ENCODE measurements around the gene GRIK1.

GRIK1 gene

GRCh38 chr21:29529139-29529538 is 410.7 kb downstream of the GRIK1 start:
- DNase-seq (ENCODE audit: low read depth), result no peak

GRCh38 chr21:29526545-29526944 is 413.3 kb downstream of the GRIK1 start:
- DNase-seq (ENCODE audit: low read depth), result no peak

- DNase-seq (ENCODE audit: low read depth), result no peak
Observed at GRCh38 chr21:29524055-29524454, 415.7 kb downstream of the GRIK1 start.

DNA sequence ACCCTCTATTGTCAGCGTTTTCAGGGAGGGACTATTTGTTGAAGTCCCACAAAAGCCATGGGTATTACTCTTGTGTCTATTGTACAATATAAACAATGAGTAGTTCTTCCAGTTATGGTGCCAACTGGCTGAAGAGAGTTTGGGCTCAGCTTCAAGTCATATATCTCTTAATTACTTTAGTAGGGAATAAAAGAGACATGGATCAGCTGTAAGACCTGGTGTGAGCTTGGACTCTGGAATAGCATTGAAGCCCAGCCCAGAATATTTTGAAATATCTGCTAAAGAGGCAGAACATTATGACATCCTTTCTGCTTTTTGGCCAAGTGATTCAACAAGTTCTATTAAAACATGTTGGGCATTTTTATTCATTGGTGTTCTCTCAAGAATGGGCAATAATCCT is 416.1 kb downstream of the GRIK1 start:
- no peak for DNase-seq (ENCODE audit: low read depth)

DNA sequence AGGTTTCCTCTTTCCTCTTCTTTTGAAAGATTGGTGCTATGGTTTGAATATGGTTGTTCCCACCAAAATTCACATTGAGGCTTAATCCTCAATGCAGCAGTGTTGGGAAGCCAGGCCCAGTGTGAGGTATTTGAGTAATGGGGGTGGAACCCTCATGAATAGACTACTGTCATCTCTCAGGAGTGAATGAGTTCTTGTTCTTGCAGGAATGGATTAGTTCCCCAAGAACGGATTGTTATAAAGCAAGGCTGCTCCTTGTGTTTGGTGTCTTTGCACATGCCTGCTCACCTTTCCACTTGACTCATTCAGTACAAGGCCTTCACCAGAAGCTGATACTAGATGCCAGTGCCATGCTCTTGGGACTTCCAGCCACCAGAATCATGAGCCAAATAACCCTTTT is 417.9 kb downstream of the GRIK1 start:
- DNase-seq (ENCODE audit: low read depth), result no peak

DNA sequence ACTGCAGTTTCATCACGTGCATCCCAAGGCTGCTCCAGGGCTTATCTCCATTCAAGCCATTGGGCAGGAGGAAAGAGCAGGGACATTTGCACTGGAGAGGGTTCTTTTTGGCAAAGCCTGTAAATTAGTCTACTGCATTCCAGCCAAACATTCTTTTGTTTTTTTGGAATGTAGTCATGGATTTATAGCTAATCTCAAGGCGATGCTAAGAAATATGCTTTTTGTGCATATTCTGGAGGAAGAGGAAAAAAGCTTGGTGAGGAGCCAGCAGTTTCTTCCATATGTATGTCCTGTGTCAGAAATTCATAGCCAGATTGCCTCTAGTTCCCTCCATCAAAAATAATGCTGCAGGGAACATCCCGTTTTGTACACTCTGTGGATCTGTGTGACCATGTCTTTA is 419.6 kb downstream of the GRIK1 start:
- no peak for DNase-seq (ENCODE audit: low read depth)

DNA sequence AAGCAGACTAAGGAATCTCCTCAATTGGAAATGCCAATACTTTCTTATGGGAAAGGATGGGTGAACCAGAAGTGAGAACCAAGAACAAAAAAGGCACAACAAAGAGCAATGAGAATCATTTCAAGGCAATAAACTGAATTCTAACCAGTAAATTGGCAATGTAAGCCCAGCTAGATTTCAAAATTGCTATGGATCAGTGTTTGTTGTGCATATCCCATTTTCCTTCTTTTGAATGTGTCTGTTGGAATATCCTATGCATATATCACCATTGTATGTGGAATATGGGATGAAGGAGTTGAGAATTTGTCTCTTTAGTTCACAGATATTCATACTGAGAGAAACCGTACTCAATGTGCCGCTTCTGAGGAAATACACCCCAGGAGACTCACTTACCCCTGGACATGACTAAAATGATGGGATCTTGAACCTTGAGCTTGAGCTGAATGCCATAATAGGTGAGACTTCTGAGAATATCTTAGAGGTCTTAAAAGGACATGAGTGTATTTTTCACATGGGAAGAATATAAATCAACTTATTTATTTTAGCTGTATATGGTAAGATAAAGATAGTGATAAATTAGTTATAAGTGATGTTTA is 425.0 kb downstream of the GRIK1 start:
- no peak for DNase-seq (ENCODE audit: low read depth)

DNA sequence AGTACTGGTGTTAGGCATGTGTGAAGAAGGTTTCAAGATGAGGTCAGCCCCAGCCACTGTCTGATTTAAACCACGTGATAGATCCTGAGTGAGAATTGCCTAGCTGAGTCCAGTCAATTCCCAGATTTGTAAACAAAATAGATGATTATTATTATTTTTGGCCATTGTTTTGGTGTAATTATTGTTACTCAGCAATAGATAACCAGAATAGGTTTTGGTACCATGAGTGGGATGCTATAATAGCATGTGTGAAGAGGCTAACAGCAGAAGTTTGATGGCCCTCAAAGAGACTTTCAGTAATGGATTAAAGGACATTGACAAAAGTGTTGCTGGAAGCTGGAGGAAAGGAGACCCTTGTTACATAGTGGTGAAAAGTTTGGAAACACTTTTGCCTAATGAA is 426.3 kb downstream of the GRIK1 start:
- DNase-seq (ENCODE audit: low read depth), result no peak

- no peak for DNase-seq (ENCODE audit: low read depth)
Observed at GRCh38 chr21:29511096-29511495, 428.7 kb downstream of the GRIK1 start.

- no peak for DNase-seq (ENCODE audit: low read depth)
Observed at GRCh38 chr21:29509121-29509520, 430.7 kb downstream of the GRIK1 start.

GRCh38 chr21:29508301-29508700 is 431.5 kb downstream of the GRIK1 start:
- DNase-seq (ENCODE audit: low read depth), result no peak

DNA sequence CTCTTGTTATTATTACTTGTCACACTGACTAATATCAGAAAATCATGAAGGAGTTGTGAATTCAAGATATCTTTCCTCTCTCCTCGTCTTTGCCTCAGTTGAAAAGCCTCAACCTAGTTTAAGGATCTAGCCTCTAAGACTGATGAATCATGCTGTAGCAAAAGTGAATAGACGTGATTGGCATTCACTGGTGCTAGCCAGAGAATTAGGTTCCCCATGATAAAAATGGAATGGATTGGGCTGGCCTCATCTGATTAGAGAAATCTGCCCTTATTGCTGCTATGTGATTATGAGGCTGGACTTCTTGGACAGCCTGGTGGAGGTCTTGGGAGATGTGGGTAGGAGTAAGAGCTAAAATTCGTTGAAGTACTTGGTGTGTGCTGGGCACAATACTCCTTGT is 432.8 kb downstream of the GRIK1 start:
- DNase-seq (ENCODE audit: low read depth), result no peak

- DNase-seq (ENCODE audit: low read depth), result no peak
Observed at GRCh38 chr21:29506214-29506613, 433.6 kb downstream of the GRIK1 start.

- no peak for DNase-seq (ENCODE audit: low read depth)
Observed at GRCh38 chr21:29504751-29505321, 435.0 kb downstream of the GRIK1 start.

GRCh38 chr21:29501451-29501850 is 438.3 kb downstream of the GRIK1 start:
- no peak for DNase-seq (ENCODE audit: low read depth)

DNA sequence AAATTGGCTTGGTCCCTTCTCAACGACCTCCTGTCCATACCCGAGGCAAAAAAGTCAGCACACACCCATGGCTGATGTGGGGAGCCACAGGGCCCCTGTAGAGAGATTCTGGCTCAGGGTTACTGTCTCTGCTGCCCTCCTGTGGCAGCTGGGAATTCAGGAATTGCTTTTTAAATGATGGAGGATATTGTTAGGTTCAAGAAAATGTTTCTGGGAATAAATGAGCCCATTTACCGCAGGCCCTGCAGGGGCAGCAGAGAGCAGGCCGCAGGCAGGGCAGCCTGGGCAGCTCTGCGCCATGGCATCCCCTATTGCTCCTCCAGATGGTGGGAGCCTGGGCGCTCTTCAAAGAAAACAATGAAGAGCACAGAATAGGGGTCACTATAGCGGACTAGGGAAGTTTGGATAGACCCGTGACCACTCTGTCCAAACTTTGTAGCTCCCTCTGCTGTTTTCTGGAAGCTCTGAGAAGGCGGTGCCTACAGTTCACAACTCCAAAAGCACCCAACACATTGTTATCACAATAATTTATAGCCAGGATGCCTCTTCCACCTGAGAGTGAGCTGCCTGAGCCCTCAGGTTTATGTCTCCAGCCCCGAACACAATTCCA is 440.0 kb downstream of the GRIK1 start:
- DNase-seq (ENCODE audit: low read depth), result no peak

DNA sequence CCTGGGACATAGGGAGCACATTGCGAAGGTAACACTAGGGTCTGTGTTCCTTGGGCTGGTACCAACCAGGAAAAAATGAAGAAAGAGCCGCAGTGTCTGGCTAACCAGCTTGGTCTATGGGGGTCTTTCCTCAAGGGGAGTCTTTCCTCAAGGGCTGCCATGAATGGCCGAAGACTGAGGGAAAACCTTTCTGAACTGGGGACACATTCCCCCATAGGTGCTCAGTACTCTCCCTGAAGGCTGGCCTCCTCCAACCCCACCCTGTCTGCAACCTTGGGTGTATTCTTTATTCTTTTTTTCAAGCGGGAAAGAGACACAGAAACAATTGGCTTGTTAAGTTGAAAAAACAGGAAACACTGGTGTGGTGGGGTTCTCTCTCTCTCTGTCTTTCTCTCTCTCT is 440.6 kb downstream of the GRIK1 start:
- DNase-seq (ENCODE audit: low read depth), result no peak

DNA sequence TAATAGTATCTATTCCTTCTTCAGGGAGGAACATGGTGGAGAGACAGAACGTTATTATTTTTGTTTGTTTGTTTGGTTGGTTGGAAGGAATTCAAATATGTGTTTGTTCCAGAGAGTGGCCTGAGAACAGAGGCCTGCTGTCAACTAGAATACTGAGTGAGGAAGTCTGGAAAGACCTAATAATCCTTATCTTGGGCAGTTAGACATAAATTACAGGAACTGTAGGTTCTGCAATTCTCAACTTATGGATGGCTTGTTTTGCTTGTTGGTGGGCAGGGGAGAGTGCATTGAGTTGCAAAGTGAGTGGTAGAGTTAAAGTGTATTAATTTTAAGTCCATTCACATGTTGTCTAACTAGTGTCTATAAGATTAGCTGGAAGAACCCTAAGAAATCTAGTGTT is 443.5 kb downstream of the GRIK1 start:
- no peak for DNase-seq (ENCODE audit: low read depth)

GRCh38 chr21:29490016-29490415 is 449.8 kb downstream of the GRIK1 start:
- DNase-seq (ENCODE audit: low read depth), result no peak

DNA sequence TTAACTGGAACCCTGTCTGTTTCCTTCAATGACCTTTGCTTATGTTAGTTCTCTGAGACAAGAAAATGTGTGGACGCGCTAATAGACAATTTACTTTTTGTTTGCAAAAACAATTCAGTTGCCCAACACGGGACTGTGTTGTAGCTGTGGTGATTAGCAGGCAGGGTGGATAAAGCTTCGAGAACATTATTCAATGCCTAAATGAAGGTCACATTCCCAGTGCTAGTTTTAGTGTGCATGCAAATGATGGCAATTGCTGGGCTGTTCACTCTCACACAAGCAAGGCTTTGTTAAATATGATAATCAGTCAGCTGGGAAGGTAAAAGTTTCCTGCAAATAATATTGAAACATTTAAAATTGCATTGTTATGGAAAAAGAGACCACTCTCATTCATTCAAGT is 452.6 kb downstream of the GRIK1 start:
- no peak for DNase-seq (ENCODE audit: low read depth)
